Ecto neural progenitor cell (in vitro differentiated cells): Measurements from ENCODE around the gene IPO7.
"Not testable (repeated sequence)": the region's sequence is repeated elsewhere in the genome, so short reads cannot be mapped to it uniquely, and the experiment has no call there.

Experiments used
- DNase-seq: peaks from one replicate; pipeline ENCODE4 v3.0.0-alpha.2; 2018; ENCODE audit warnings: low spot score

IPO7 gene

DNA sequence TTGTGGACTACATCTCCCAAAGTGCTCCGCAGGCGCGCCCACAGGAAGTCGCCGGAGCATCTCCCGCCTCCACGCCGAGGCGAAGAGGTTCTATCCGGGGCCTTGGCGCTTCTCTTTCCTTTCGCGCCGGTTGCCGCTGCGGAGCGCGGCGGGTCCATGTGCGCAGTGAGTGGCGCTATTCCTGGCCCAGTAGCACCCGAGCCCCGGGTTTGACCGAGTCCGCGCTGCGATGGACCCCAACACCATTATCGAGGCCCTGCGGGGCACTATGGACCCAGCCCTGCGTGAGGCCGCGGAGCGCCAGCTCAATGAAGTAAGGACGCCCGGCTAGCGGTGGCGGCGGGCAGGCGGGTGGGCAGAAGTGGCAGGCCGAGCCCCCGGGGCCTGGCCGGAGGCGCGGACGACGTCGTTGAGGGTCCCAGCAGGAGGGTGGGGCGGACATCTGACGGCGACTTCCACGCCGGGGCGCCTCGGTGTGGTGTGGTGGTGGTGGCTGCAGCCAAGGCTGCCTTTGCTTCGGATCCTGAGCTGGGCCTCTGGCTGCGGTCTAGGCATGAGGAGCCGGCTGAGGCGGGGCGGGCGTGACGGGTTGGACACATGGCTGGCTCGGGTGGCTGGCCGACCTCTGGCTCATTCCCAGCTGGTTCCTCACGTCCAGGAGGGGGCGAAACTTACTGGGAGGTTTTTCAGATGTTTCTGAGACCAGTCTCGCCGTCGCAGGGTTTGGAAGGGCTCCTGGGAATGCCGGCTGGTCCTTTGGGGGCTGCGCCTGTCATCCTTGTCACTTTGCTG lies at the start of gene IPO7:
TSS of gene IPO7 (plus strand) at position 118 of the 792 bp plus-strand sequence. CDS start at position 230, 112 bp downstream.
- peak; percentile 91 for DNase-seq

- no peak for DNase-seq
Measured at GRCh38 chr11:9341638-9342178, 42.7 kb upstream of the IPO7 start.

DNA sequence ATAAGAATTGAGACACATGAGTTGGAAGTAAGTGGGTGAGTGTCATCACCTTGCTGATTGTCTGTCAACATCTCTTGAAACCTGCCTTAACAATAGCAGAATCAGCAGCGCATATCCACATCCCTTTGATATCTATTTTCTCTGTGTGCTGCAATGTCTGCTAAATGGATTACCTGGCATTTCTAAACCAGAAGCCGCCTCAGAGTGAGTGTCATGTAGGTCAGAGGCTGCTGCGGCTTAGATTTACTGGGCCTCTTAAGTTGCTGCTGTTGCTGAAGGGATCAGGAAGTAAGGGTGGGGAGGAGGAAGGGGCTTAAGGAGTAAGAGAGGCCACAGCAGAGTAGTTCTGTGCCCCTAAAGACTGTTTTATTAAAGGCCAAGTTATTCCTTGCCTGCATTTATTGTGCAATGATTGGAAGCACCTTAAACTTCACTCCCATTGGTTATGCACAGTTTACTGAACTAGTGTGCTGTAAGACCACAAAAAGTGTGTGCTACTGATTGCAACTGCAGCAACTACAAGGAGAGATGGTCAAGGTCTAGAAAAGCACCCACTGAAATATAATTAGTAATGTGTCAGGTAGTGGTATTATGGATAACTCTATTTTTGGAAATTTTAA lies 40.3 kb upstream of the IPO7 start:
- peak; percentile 49 for DNase-seq

- DNase-seq = no peak
Measured at GRCh38 chr11:9347100-9347499, 37.4 kb upstream of the IPO7 start.

DNA sequence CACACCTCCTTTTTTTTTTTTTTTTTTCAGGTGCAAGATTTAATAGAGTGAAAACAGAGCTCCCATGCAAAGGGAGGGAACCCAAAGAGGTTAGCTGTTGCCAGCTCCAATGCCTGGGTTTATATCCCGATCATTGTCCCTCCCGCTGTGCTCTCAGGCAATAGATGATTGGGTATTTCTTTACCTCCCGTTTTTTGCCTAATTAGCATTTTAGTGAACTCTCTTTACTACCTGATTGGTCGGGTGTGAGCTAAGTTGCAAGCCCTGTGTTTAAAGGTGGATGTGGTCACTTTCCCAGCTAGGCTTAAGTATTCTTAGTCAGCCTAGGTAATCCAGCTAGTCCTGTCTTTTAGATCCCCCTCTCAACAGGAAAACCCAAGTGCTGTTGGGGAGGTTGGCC lies 36.7 kb upstream of the IPO7 start:
- DNase-seq = not testable (repeated sequence)

DNA sequence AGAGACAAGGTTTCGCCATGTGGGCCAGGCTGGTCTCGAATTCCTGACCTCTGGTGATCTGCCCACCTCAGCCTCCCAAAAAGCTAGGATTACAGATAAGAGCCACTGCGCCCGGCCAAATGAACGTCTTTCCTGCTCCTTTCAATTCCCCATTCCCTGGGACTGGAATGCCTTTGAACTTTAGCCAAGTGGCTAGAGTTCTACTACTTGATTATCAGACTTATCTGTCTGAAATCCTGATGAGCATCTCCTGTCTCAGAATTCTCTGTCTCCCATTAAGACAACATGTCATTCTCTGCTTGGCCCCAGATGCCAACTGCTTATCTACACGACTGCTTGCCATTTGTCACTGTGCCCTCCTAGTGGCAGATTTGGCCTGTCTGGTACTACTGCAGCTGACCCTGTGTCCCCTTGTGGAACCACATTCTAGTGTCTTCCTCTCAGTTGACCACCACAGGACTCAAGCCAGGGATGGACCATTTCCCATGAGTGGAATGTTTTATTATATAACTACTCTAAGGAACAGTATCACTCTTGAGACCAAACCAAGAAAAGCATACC lies 33.1 kb upstream of the IPO7 start:
- DNase-seq = no peak

DNA sequence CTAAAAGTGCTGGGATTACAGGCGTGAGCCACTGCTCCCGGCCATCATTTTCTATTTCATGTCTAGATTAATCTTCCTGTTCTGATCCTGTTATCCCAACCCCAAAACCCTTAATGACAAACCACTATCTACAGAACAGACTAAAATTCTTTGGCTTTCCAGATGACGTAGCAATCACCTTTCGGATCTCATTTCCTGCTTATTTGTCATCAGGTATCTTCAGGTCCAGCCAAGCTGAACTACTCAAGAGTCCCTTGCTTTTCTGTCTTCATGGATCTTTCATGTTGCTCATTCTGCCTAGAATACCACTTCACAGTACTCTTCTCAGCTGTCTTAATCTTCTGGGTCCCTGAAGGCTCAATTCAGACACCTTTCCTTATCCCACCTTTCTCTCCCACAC lies 27.4 kb upstream of the IPO7 start:
- DNase-seq = no peak

DNA sequence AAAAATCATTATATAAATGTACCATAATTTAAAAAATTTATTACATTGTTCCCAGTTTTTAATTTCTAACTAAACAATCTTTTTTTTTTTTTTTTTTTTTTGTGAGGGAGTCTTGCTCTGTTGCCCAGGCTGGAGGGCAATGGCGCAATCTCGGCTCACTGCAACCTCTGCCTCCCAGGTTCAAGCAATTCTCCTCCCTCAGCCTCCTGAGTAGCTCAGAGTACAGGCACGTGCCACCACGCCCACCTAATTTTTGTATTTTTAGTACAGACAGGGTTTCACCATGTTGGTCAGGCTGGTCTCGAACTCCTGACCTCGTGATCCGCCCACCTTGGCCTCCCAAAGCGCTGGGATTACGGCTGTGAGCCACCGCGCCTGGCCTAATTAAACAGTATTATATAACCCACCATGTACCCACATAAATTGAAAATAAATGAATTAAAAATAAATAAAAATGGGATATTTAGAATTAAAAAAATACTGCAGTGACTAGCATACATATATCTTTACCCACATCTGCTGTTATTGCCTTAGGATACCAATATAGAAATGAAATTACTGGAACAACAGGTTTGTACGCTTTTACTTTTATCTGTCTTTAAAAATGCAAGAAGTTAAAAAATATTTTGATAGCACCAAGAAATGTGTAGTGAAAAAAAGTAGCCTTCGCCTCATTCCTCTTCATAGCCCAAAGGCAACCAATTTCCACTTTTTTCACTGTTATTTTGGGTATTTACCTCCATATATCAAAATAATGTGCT lies 23.4 kb upstream of the IPO7 start:
- not testable (repeated sequence) for DNase-seq

DNA sequence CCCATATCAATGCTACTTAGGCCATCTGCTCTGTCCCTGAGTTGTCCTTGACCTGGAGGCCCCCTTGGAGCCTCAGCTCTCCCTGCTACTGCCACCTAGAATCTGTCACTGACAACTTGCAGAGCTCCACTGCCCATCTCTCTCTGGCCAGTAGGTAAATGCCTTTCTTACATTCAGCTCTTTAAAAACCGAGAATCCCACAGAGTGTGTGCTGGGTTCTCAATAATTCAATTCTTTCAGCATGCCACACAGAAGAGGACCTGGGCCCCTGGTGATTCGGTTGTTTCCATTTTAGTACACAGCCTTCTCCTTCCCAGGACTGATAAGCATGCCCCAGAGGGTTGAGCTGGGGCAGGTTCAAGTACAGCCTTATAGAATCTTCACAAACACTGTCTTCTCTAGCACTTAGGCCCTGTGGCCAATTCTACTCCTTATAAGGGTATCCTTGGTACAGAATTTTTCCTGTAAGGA lies 22.0 kb upstream of the IPO7 start:
- peak; percentile 46 for DNase-seq

- DNase-seq = peak; percentile 93
Measured at GRCh38 chr11:9363954-9364912, 20.2 kb upstream of the IPO7 start.

DNA sequence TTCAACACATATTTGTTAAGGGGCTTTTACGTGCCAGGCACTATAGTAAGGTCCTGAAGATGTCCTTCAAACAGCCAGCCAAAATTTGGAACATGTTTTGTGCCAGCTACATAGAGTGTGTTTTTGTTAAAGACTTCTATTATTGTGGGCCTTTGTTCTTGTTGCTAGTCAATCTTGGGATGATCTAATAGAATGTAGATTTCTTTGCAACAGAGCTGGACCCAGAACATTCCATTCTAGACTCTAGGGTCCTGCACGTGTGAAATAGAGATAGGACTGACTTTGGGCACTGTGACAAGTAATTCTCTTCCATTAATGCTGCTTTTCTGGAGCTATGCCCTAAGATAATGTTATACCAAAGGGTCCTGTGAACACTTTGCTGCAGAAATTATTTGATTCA lies 16.9 kb upstream of the IPO7 start:
- DNase-seq = no peak

GRCh38 chr11:9377036-9377435 lies 7.4 kb upstream of the IPO7 start:
- DNase-seq = no peak

DNA sequence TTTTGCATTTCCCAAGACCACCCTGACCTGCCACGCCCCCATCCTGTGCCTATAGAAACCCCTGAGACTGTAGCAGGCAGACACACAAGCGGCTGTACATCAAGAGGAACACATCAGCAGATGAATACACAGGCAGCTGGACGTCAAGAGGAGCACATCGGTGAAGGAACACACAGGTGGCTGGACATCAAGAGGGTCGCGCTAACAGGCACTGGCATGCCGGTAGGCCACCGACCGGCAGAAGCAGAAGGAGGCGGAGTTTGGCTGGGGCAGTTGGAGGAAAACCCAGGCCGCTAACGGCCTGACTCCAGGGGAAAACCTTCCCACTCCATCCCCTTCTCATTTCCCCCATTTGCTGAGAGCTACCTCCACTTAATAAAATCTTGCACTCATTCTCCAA lies 5.4 kb upstream of the IPO7 start:
- DNase-seq = no peak

GRCh38 chr11:9380773-9381172 lies 3.7 kb upstream of the IPO7 start:
- no peak for DNase-seq

GRCh38 chr11:9385327-9385899 lies 961 bp downstream of the IPO7 start:
- DNase-seq = no peak

GRCh38 chr11:9386086-9386485 lies 1.6 kb downstream of the IPO7 start:
- no peak for DNase-seq

DNA sequence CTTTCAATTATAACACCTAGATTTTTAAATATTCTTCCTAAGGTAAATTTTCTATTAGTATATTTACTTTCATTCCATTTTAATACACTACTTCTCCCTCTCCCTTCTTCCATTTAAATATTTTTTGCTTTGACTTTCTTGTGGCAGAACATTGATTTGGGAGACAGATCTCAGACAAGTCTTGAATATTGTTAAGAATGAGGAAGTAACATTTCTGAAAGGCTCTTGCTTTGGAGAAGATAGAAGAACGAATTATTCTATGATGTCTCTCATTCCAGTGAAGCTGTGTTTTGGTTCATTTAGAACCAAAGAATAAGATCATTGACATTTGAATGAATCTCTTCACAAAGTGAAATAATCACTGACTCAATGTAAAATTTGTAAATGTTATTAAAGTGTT lies 2.4 kb downstream of the IPO7 start:
- DNase-seq = no peak

- DNase-seq = no peak
Measured at GRCh38 chr11:9396310-9396709, 11.9 kb downstream of the IPO7 start.

DNA sequence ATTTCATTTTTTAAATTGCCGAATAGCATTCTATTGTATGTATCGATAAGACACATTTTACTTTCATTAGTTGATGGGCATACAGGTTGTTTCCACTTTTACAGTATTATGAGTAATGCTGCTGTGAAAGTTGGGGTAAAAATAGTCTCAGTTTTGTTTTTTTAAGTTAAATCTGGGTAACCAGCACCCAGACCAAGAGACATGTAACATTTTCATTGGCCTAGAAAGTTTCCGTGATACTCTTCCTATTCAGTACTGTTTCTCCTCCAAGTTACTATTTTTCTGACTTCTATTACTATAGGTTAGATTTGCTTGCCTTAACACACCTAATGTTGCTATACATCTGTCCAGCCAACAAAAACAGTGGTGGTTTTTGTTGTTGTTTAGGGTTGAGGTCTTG lies 12.3 kb downstream of the IPO7 start:
- no peak for DNase-seq
